NB4 (cell line): ENCODE results near the gene DNAL1.

Experiments
- CTCF ChIP-seq: IDR thresholded peaks from one replicate; pipeline ENCODE4 v1.5.1; 2012; ENCODE audit warnings: low read depth, low read length
- MAX ChIP-seq: IDR thresholded peaks from 2 replicates; pipeline ENCODE4 v1.6.1; 2011; ENCODE audit warnings: low read depth, low read length
- MYC ChIP-seq: IDR thresholded peaks from 2 replicates; pipeline ENCODE4 v1.6.1; 2011; ENCODE audit warnings: low read depth, low read length
- POLR2A ChIP-seq: IDR thresholded peaks from 2 replicates; pipeline ENCODE4 v1.6.1; 2011; ENCODE audit warnings: mild to moderate bottlenecking; ENCODE audit not compliant: insufficient read length; ENCODE audit errors: extremely low read depth

GRCh38 chr14:73678698-73679097 is 33.9 kb downstream of the DNAL1 start:
- TF ChIP-seq CTCF (no peak), POLR2A (no peak), MAX (no peak), MYC (no peak)
